CD14-positive monocyte (primary cell): Measurements from ENCODE around the gene ZMYND15. TPM values are rescaled to one million over a fixed set of nuclear protein-coding genes. Genes with fewer than 3 reads are reported as not detected.

Experiments
- DNase-seq, 3 donors: peaks; one replicate each; pipeline ENCODE4 v3.0.0-alpha.2; 2011 to 2022
- H2AFZ ChIP-seq: 2 replicates; pipeline ENCODE4 v1.6.0; 2012; ENCODE audit warnings: mild to moderate bottlenecking, low read depth, low read length, inconsistent platforms; ENCODE audit not compliant: insufficient read depth, poor library complexity, severe bottlenecking
- H3K27ac ChIP-seq, 2 donors: 1 replicate in 1 of 2; 2 replicates in 1 of 2; pipeline ENCODE4 v1.5.1; 2012 to 2013; ENCODE audit warnings: low read length in 2 of 2, control low read depth in 1 of 2, inconsistent platforms in 1 of 2, low read depth in 1 of 2, mild to moderate bottlenecking in 1 of 2
- H3K27me3 ChIP-seq, 2 donors: one replicate each; pipeline versions ENCODE4 v1.6.0 to v1.6.1; 2011 to 2013; ENCODE audit warnings: low read length in 2 of 2; ENCODE audit not compliant: control insufficient read depth in 2 of 2, insufficient read depth in 2 of 2
- H3K36me3 ChIP-seq, 2 donors: replicated peaks in 1 of 2; 1 replicate in 1 of 2; 2 replicates in 1 of 2; pipeline versions ENCODE4 v1.5.1 to v1.6.1; 2012 to 2013; ENCODE audit warnings: low read length in 2 of 2, control low read depth in 1 of 2, inconsistent platforms in 1 of 2, mild to moderate bottlenecking in 1 of 2; ENCODE audit not compliant: insufficient read depth in 2 of 2, control insufficient read depth in 1 of 2
- H3K4me1 ChIP-seq, 2 donors: 1 replicate in 1 of 2; 2 replicates in 1 of 2; pipeline versions ENCODE4 v1.5.1 to v1.6.1; 2012 to 2013; ENCODE audit warnings: low read length in 2 of 2, control low read depth in 1 of 2, inconsistent platforms in 1 of 2, mild to moderate bottlenecking in 1 of 2, moderate library complexity in 1 of 2; ENCODE audit not compliant: insufficient read depth in 2 of 2, control insufficient read depth in 1 of 2
- H3K4me2 ChIP-seq: replicated peaks from 2 replicates; pipeline ENCODE3; 2012; ENCODE audit warnings: low read length, moderate library complexity, mild to moderate bottlenecking; ENCODE audit not compliant: poor library complexity, severe bottlenecking; ENCODE audit errors: extremely low read depth
- H3K4me3 ChIP-seq, 3 experiments: fragments of 200-600 bp in 1 of 3; sonication (generic) in 1 of 3; replicated peaks in 1 of 3; 1 replicate in 2 of 3; 2 replicates in 1 of 3; pipeline ENCODE4 v1.5.1; 2011 to 2013; ENCODE audit warnings: low read length in 3 of 3, mild to moderate bottlenecking in 3 of 3, control low read depth in 2 of 3, low read depth in 2 of 3, inconsistent platforms in 1 of 3, moderate library complexity in 1 of 3
- H3K79me2 ChIP-seq: 2 replicates; pipeline ENCODE4 v1.6.0; 2012; ENCODE audit warnings: mild to moderate bottlenecking, control low read depth, inconsistent platforms, low read length, moderate library complexity; ENCODE audit not compliant: insufficient read depth
- H3K9ac ChIP-seq: 2 replicates; pipeline ENCODE4 v1.6.0; 2017; ENCODE audit warnings: low read length, mild to moderate bottlenecking; ENCODE audit not compliant: insufficient read depth, poor library complexity, severe bottlenecking
- H3K9me3 ChIP-seq, 2 donors: replicated peaks in 1 of 2; 1 replicate in 1 of 2; 2 replicates in 1 of 2; pipeline versions ENCODE4 v1.5.1 to v1.6.1; 2012 to 2013; ENCODE audit warnings: low read length in 2 of 2, control low read depth in 1 of 2; ENCODE audit not compliant: control insufficient read depth in 1 of 2, insufficient read depth in 1 of 2
- H4K20me1 ChIP-seq: 2 replicates; pipeline ENCODE4 v1.6.0; 2012; ENCODE audit warnings: mild to moderate bottlenecking, low read length, control low read depth, moderate library complexity; ENCODE audit not compliant: insufficient read depth
- H3K27ac Mint-ChIP-seq, 7 donors: one replicate each; pipeline ENCODE4 v1.8.0; 2020; ENCODE audit warnings: mild to moderate bottlenecking in 7 of 7, mixed read lengths in 7 of 7, moderate library complexity in 6 of 7, inconsistent platforms in 2 of 7
- H3K27me3 Mint-ChIP-seq, 3 donors: one replicate each; pipeline ENCODE4 v1.8.0; 2021 to 2022; ENCODE audit warnings: low read depth in 3 of 3, mild to moderate bottlenecking in 3 of 3, mixed read lengths in 3 of 3, moderate library complexity in 3 of 3, inconsistent platforms in 1 of 3
- H3K36me3 Mint-ChIP-seq, 2 donors: one replicate each; pipeline ENCODE4 v1.8.0; 2020; ENCODE audit warnings: mixed read lengths in 2 of 2, inconsistent platforms in 1 of 2, mild to moderate bottlenecking in 1 of 2
- H3K4me1 Mint-ChIP-seq: one replicate; pipeline ENCODE4 v1.8.0; 2020; ENCODE audit warnings: mild to moderate bottlenecking, mixed read lengths
- H3K4me3 Mint-ChIP-seq, 2 donors: one replicate each; pipeline ENCODE4 v1.8.0; 2020; ENCODE audit warnings: mild to moderate bottlenecking in 2 of 2, mixed read lengths in 2 of 2, moderate library complexity in 1 of 2
- H3K9me3 Mint-ChIP-seq, 7 donors: one replicate each; pipeline ENCODE4 v1.8.0; 2020 to 2022; ENCODE audit warnings: mixed read lengths in 7 of 7, mild to moderate bottlenecking in 6 of 7, moderate library complexity in 6 of 7, inconsistent platforms in 2 of 7
- WGBS: methylation state at CpG from one replicate; pipeline ENCODE4 v1.1.5; 2013; ENCODE audit warnings: missing lambda C conversion rate; ENCODE audit not compliant: insufficient coverage; 5-methylcytosine and 5-hydroxymethylcytosine counted together
- intact Hi-C, 2 donors: fragments of 100-400 bp; cut with micrococcal nuclease; formaldehyde crosslinking; loops; one replicate each; pipeline versions ENCODE4 v1.15.0 to v1.15.1; 2023
- polyA plus RNA-seq, 3 donors: library from polyadenylated mRNA; depleted of rRNA in 1 of 3; unstranded in 2 of 3; stranded (reverse) in 1 of 3; fragments of 300-500 nt in 2 of 3; fragments of >200 nt in 1 of 3; fragmentation: Illumina TruSeq in 2 of 3; gene quantifications; 1 replicate in 2 of 3; 2 replicates in 1 of 3; pipeline ENCODE4 v1.2.3, GENCODE V29; 2012 to 2021
- TF ChIP-seq, protein P1 (sequence below): fragments of 200-600 bp; IDR thresholded peaks from one replicate; pipeline ENCODE4 v1.8.0; 2022; ENCODE audit warnings: antibody characterized with exemption, mild to moderate bottlenecking

ZMYND15 gene
- polyA plus RNA-seq, 3 donors = 0.97 to 13.6 (median 1.2) TPM

DNA sequence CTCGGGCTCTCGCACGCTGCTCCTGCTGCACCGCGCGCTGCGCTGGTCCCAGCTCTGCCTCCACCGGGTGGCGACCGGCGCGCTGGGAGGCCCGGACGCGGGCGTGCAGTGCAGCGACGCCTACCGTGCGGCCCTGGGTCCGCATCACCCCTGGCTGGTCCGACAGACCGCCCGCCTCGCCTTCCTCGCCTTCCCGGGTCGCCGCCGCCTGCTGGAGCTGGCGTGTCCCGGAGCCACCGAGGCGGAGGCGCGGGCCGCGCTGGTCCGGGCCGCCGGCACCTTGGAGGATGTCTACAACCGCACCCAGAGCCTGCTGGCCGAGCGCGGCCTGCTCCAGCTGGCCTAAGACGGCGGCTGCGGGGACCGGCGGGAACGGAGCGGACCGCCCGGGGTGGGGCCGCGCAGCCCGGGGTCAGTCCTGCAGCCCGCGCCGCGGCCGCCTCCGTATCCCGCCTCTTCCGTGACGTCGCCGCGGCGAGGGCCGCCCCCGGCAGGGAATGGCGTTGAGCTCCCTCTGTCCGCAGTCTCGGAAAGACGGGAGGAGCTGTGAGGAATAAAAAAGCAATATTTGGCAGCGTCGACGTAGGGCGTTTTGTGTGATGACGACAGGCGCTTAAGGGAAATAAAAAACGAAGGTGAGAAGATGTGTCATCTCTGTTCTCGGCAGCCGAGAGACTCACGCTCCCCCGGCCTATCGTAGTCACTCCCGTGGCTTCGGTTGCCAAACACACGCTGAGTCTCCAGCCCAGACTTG, 50.5 kb downstream of the ZMYND15 start:
- Histone ChIP-seq H3K79me2 (no peaks in the 10 kb centered on the region), H3K9me3 (peaks cover 0 to 11% of the 10 kb centered on the region in 2 donors), H3K9ac (peak overlapping the region; percentile 88), H3K27me3 (peaks cover 25 to 52% of the 10 kb centered on the region in 2 donors), H4K20me1 (peaks cover 3% of the 10 kb centered on the region), H3K27ac (peak overlapping the region; percentile 67 to 91), H3K4me2 (peak overlapping the region; percentile 79), H3K4me3 (peak overlapping the region; percentile 45 to 76 (median 49)), H2AFZ (peak overlapping the region; percentile 67), H3K36me3 (no peaks in the 10 kb centered on the region), H3K4me1 (peaks cover 39 to 48% of the 10 kb centered on the region in 2 donors)
- intact Hi-C loops = loop anchor here (2.0 to 10.0 kb wide), 5 partner anchors 21 to 97 kb away; partner anchors contain the start of genes ARRB2 (in 1 of the 2), CXCL16 (in 1 of the 2) and ZMYND15 (in 1 of the 2)
- Mint-ChIP-seq H3K27ac (peak overlapping the region; percentile 89 to 98 (median 96)), H3K27me3 (peaks cover 50 to 70% (median 65%) of the 10 kb centered on the region in 3 donors), H3K4me1 (peaks cover 44% of the 10 kb centered on the region), H3K4me3 (peak overlapping the region; percentile 85 to 91), H3K36me3 (peaks cover 10 to 16% of the 10 kb centered on the region in 2 donors), H3K9me3 (peaks cover 0 to 24% (median 6%) of the 10 kb centered on the region in 7 donors)
- peak; percentile 90 to 94 (median 92) for DNase-seq
- WGBS = under 1% methylated on average over 89 of the region's 91 CpGs
- TF ChIP-seq, protein P1, sequence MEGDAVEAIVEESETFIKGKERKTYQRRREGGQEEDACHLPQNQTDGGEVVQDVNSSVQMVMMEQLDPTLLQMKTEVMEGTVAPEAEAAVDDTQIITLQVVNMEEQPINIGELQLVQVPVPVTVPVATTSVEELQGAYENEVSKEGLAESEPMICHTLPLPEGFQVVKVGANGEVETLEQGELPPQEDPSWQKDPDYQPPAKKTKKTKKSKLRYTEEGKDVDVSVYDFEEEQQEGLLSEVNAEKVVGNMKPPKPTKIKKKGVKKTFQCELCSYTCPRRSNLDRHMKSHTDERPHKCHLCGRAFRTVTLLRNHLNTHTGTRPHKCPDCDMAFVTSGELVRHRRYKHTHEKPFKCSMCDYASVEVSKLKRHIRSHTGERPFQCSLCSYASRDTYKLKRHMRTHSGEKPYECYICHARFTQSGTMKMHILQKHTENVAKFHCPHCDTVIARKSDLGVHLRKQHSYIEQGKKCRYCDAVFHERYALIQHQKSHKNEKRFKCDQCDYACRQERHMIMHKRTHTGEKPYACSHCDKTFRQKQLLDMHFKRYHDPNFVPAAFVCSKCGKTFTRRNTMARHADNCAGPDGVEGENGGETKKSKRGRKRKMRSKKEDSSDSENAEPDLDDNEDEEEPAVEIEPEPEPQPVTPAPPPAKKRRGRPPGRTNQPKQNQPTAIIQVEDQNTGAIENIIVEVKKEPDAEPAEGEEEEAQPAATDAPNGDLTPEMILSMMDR = peak; percentile 86

DNA sequence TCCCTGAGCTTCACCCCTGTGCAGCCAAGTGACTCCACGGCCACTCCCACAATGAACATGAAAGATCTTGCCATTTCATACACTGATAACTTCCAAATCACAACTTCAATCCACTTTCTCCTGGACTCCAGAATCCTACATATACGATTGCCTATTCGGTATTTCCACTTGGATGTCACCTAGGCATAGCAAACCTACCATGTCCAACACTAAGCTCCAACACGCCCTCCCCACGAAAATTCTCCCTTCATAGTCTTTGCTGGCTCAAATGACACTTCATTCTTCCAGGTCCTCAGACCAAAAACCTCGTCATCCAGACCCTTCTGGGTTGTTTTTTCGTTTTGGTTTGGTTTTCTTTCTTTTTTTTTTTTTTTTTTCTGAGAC, 51.1 kb downstream of the ZMYND15 start:
- peak overlapping the region; percentile 80 to 91 for H3K4me3 Mint-ChIP-seq
- H3K27me3 ChIP-seq = peaks cover 20 to 46% of the 10 kb centered on the region in 2 donors
- H3K4me2 ChIP-seq = peak overlapping the region; percentile 79
- no peaks in the 10 kb centered on the region for H3K36me3 ChIP-seq
- peaks cover 10 to 16% of the 10 kb centered on the region in 2 donors for H3K36me3 Mint-ChIP-seq
- peak overlapping the region; percentile 67 for H2AFZ ChIP-seq
- peaks cover 37 to 47% of the 10 kb centered on the region in 2 donors for H3K4me1 ChIP-seq
- peak overlapping the region; percentile 89 to 98 (median 96) for H3K27ac Mint-ChIP-seq
- 88% methylated on average over 3 of the region's 7 CpGs for WGBS
- DNase-seq = no peak
- peak overlapping the region; percentile 67 to 91 for H3K27ac ChIP-seq
- H3K79me2 ChIP-seq = no peaks in the 10 kb centered on the region
- peak overlapping the region in 2 of 3 experiments; percentile 39 to 76 for H3K4me3 ChIP-seq
- peaks cover 40% of the 10 kb centered on the region for H3K4me1 Mint-ChIP-seq
- H3K9me3 ChIP-seq = peaks cover 0 to 7% of the 10 kb centered on the region in 2 donors
- peaks cover 0 to 19% (median 6%) of the 10 kb centered on the region in 7 donors for H3K9me3 Mint-ChIP-seq
- H3K27me3 Mint-ChIP-seq = peaks cover 45 to 64% (median 59%) of the 10 kb centered on the region in 3 donors
- TF ChIP-seq, protein P1 = no peak
- peak overlapping the region; percentile 88 for H3K9ac ChIP-seq
- peaks cover 3% of the 10 kb centered on the region for H4K20me1 ChIP-seq
- intact Hi-C loops = loop anchor here (2.0 to 10.0 kb wide), 3 partner anchors 52 to 78 kb away; partner anchors contain the start of genes ARRB2 (in 1 of the 2), CXCL16 (in 1 of the 2) and ZMYND15 (in 1 of the 2)
